Measurements from ENCODE around the gene ITGB1. TPM values are rescaled to one million over a fixed set of nuclear protein-coding genes. Genes with fewer than 3 reads are reported as not detected.

ITGB1 gene
- total and polyA plus RNA-seq, 9 of the 15 experiments (the other 6 are each of a cell fraction or from before 2014, with no cell fraction given) = 40.2 to 194 (median 155) TPM

GRCh38 chr10:32948451-32948850 is 9.6 kb downstream of the ITGB1 start:
- intact Hi-C loops (cut with micrococcal nuclease) = no loop called here
- in situ Hi-C loops (cut with MboI) = no loop called here
- H3K27ac ChIP-seq (ENCODE audit: extremely low read depth, low read depth, low read length) = peak overlapping the region; percentile 65
- CTCF ChIA-PET (ENCODE audit: low intra/inter-chr PET ratio) = no interaction called here
- no peak overlapping the region for H3K4me3 ChIP-seq
- no peaks in the 10 kb centered on the region for H3K9me3 ChIP-seq (replicated peaks; ENCODE audit: control insufficient read depth, insufficient read depth, low read depth, low read length)
- H3K9ac ChIP-seq (ENCODE audit: insufficient read depth in 1 of 2, low read depth in 2 of 2, low read length in 2 of 2) = peak overlapping the region in 1 of 2 experiments; percentile 52; a peak in 1 of 4 replicates
- DNase-seq (ENCODE audit: extremely low read depth in 1 of 4, low spot score in 3 of 4) (peak in 1 of 4 experiments; percentile 62), ATAC-seq (peak; percentile 66), FAIRE-seq (peak; percentile 46)
- no peaks in the 10 kb centered on the region for H3K9me1 ChIP-seq (ENCODE audit: control insufficient read depth, insufficient read depth, low read length)
- H3K4me2 ChIP-seq (ENCODE audit: insufficient read depth, low read length) = peak overlapping the region; percentile 64
- WGBS (ENCODE audit: insufficient coverage, low coverage, missing lambda C conversion rate) = 2% methylated on average over 3 of the region's 3 CpGs
- H3K4me1 ChIP-seq (replicated peaks in 1 of 2; ENCODE audit: control insufficient read depth in 2 of 2, insufficient read depth in 2 of 2, low read length in 2 of 2) = peaks cover 11 to 61% of the 10 kb centered on the region in 2 experiments
- H3K36me3 ChIP-seq (ENCODE audit: control insufficient read depth, insufficient read depth, low read length) = peaks cover 15% of the 10 kb centered on the region; the same call in 2 of the 3 replicates
- H3K79me2 ChIP-seq (ENCODE audit: control insufficient read depth, insufficient read depth, low read length) = peaks cover 99% of the 10 kb centered on the region
- no TSS peak for BruUV-seq (replicated peaks)
- H3K27me3 ChIP-seq (ENCODE audit: control insufficient read depth in 2 of 2, insufficient read depth in 2 of 2, low read length in 2 of 2) = no peaks in the 10 kb centered on the region
- H2AFZ ChIP-seq (ENCODE audit: low read depth, low read length) = no peak overlapping the region
- POLR2A ChIA-PET = interaction anchor here (2.5 kb wide), 1 partner anchor 8 kb away, joined by 11 read pairs; no protein-coding TSS in a partner anchor
- peaks cover 13% of the 10 kb centered on the region for H4K20me1 ChIP-seq (replicated peaks; ENCODE audit: control insufficient read depth, insufficient read depth, low read length)
- TF ChIP-seq RCOR1 (IDR thresholded peaks at IDR 0.05; ENCODE audit: borderline replicate concordance in 1 of 2, low read depth in 2 of 2, low read length in 2 of 2) (peak in 1 of 2 experiments; percentile 54; a peak in 1 of 4 replicates), L3MBTL2 (IDR thresholded peaks at IDR 0.05) (peak; percentile 65; the same call in 1 of the 2 replicates), ZNF668 (CRISPR knock-in tag; IDR thresholded peaks at IDR 0.05) (no peak), ZNF589 (CRISPR knock-in tag; IDR thresholded peaks at IDR 0.05; ENCODE audit: low read depth) (peak; percentile 69), BRD9 (IDR thresholded peaks at IDR 0.05; ENCODE audit: low read depth, partially characterized antibody) (peak; percentile 91), BHLHE40 (IDR thresholded peaks at IDR 0.05; ENCODE audit: low read length) (peak; percentile 65), ZNF224 (CRISPR knock-in tag; IDR thresholded peaks at IDR 0.05) (no peak), COPS2 (conservative IDR thresholded peaks at IDR 0.05) (no peak), POLR2A (conservative IDR thresholded peaks at IDR 0.05) (no peak), MBD1 (CRISPR knock-in tag; IDR thresholded peaks at IDR 0.05) (no peak), TFAM (CRISPR knock-in tag; conservative IDR thresholded peaks at IDR 0.05) (no peak), PHTF2 (CRISPR knock-in tag; IDR thresholded peaks at IDR 0.05) (0 out of 2 replicates have a peak, but pooled peaks have one; percentile 15), CCNT2 (IDR thresholded peaks at IDR 0.05; ENCODE audit: borderline replicate concordance, extremely low read depth, insufficient read length, low read depth, low read length) (peak; percentile 14), NFIC (IDR thresholded peaks at IDR 0.05) (no peak), JUND (IDR thresholded peaks at IDR 0.05; ENCODE audit: borderline replicate concordance, low read depth, low read length) (peak; percentile 89), JUND (tag; IDR thresholded peaks at IDR 0.05; ENCODE audit: borderline replicate concordance, low read depth, low read length) (peak; percentile 37; the same call in 1 of the 3 replicates), EP300 (IDR thresholded peaks at IDR 0.05; ENCODE audit: low read length) (peak; percentile 80), ZC3H11A (IDR thresholded peaks at IDR 0.05; ENCODE audit: low read depth, low read length) (no peak), NR2F6 (CRISPR knock-in tag; IDR thresholded peaks at IDR 0.05) (no peak), ATF7 (IDR thresholded peaks at IDR 0.05) (peak; percentile 87), NFIX (CRISPR knock-in tag; IDR thresholded peaks at IDR 0.05; ENCODE audit: low read depth) (no peak), FOXM1 (IDR thresholded peaks at IDR 0.05; ENCODE audit: low read depth) (no peak), FOXM1 (CRISPR knock-in tag; IDR thresholded peaks at IDR 0.05; ENCODE audit: low read depth) (no peak), MTA2 (IDR thresholded peaks at IDR 0.05; ENCODE audit: low read depth) (0 out of 2 replicates have a peak, but pooled peaks have one; percentile 14), CXXC5 (CRISPR knock-in tag; IDR thresholded peaks at IDR 0.05) (peak; percentile 77)
- TF ChIP-seq, protein P1, sequence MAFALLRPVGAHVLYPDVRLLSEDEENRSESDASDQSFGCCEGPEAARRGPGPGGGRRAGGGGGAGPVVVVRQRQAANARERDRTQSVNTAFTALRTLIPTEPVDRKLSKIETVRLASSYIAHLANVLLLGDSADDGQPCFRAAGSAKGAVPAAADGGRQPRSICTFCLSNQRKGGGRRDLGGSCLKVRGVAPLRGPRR (CRISPR knock-in tag; IDR thresholded peaks at IDR 0.05) = no peak
